ENCODE data around the gene ANAPC2.

- TF ChIP-seq, protein P1, sequence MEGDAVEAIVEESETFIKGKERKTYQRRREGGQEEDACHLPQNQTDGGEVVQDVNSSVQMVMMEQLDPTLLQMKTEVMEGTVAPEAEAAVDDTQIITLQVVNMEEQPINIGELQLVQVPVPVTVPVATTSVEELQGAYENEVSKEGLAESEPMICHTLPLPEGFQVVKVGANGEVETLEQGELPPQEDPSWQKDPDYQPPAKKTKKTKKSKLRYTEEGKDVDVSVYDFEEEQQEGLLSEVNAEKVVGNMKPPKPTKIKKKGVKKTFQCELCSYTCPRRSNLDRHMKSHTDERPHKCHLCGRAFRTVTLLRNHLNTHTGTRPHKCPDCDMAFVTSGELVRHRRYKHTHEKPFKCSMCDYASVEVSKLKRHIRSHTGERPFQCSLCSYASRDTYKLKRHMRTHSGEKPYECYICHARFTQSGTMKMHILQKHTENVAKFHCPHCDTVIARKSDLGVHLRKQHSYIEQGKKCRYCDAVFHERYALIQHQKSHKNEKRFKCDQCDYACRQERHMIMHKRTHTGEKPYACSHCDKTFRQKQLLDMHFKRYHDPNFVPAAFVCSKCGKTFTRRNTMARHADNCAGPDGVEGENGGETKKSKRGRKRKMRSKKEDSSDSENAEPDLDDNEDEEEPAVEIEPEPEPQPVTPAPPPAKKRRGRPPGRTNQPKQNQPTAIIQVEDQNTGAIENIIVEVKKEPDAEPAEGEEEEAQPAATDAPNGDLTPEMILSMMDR (IDR thresholded peaks at IDR 0.05; ENCODE audit: low read depth, low read length) = no peak
- TF ChIP-seq POLR2A (IDR thresholded peaks at IDR 0.05; ENCODE audit: extremely low read depth, insufficient read length) (no peak), MAX (IDR thresholded peaks at IDR 0.05; ENCODE audit: low read depth, low read length) (no peak)
Observed at GRCh38 chr9:137146527-137146918, 41.8 kb downstream of the ANAPC2 start.
